ENCODE data around the gene PLEKHN1.

GRCh38 chr1:939511-940106 lies 26.7 kb upstream of the PLEKHN1 start:
- TF ChIP-seq CTCF (IDR thresholded peaks at IDR 0.05; ENCODE audit: low read length) (no peak), EZH2 (IDR thresholded peaks at IDR 0.05; ENCODE audit: borderline replicate concordance, low read length) (no peak)
